K562 (cell line): ENCODE data around the gene EPM2A. TPM values are rescaled to one million over a fixed set of nuclear protein-coding genes. Genes with fewer than 3 reads are reported as not detected.

ENCODE experiments used
- ATAC-seq: fragments of 200-7000 bp; cut with Tn5 transposase; 3 replicates; pipeline ENCODE4 v1.9.1; 2020; ENCODE audit warnings: moderate library complexity
- BruUV-seq: library from RNA; stranded (reverse); fragments of 400-500 nt; replicated peaks from 2 replicates; lab custom pipeline; 2021; lab: Mats Ljungman, UMichigan
- CTCF ChIA-PET: fragments of 300-600 bp; formaldehyde crosslinking; extraction: SDS; loops from one replicate; lab custom pipeline; 2021; ENCODE audit warnings: low intra/inter-chr PET ratio; lab: Yijun Ruan, JAX
- POLR2A ChIA-PET: fragments of 300-600, 350-650 bp; sonication (Branson Sonifier 250); formaldehyde crosslinking; extraction: SDS; loops from one replicate; lab custom pipeline; 2021; ENCODE audit warnings: antibody characterized with exemption, inconsistent platforms; lab: Yijun Ruan, JAX
- DNase-seq, 4 experiments: peaks; one replicate each; pipeline versions ENCODE4 v3.0.0 to v3.0.0-alpha.2; 2011 to 2018; ENCODE audit warnings: low spot score in 3 of 4, mixed read lengths in 3 of 4; ENCODE audit errors: extremely low read depth in 1 of 4
- FAIRE-seq: peaks from 2 replicates; lab custom pipeline; 2011; peaks lifted over from hg19 to GRCh38; lab: Jason Lieb, UNC
- H2AFZ ChIP-seq: 2 replicates; pipeline ENCODE4 v1.6.0; 2011; ENCODE audit warnings: low read depth, low read length, control low read depth, inconsistent platforms
- H3K27ac ChIP-seq: fragments of 200-600 bp; 3 replicates; pipeline ENCODE4 v1.8.0; 2011; ENCODE audit warnings: low read depth, mild to moderate bottlenecking, control low read depth, inconsistent platforms, low read length, moderate library complexity, mixed read lengths; ENCODE audit errors: extremely low read depth
- H3K27me3 ChIP-seq, 2 experiments: fragments of 300-600 bp in 1 of 2; 2 replicates in 1 of 2; 3 replicates in 1 of 2; pipeline versions ENCODE4 v1.6.0 to v1.8.0; 2011; ENCODE audit warnings: inconsistent platforms in 2 of 2, low read length in 2 of 2, mild to moderate bottlenecking in 1 of 2, mixed read lengths in 1 of 2, moderate library complexity in 1 of 2; ENCODE audit not compliant: control insufficient read depth in 2 of 2, insufficient read depth in 2 of 2
- H3K36me3 ChIP-seq: fragments of 300-600 bp; 3 replicates; pipeline ENCODE4 v1.8.0; 2011; ENCODE audit warnings: mild to moderate bottlenecking, low read length, inconsistent platforms; ENCODE audit not compliant: control insufficient read depth, insufficient read depth
- H3K4me1 ChIP-seq, 2 experiments: fragments of 200-600 bp in 1 of 2; replicated peaks in 1 of 2; 2 replicates in 1 of 2; 3 replicates in 1 of 2; pipeline versions ENCODE4 v1.5.1 to v1.8.0; 2011; ENCODE audit warnings: inconsistent platforms in 2 of 2, low read length in 2 of 2, mild to moderate bottlenecking in 1 of 2, mixed read lengths in 1 of 2, moderate library complexity in 1 of 2; ENCODE audit not compliant: control insufficient read depth in 2 of 2, insufficient read depth in 2 of 2
- H3K4me2 ChIP-seq: 2 replicates; pipeline ENCODE4 v1.6.1; 2011; ENCODE audit warnings: low read length, control low read depth, inconsistent platforms, mixed read lengths; ENCODE audit not compliant: insufficient read depth
- H3K4me3 ChIP-seq: fragments of 200-600 bp; sonication (generic), shearing (Covaris generic); 2 replicates; pipeline ENCODE4 v1.5.1; 2016; ENCODE audit warnings: control low read depth, inconsistent platforms
- H3K79me2 ChIP-seq: fragments of 200-600 bp; 3 replicates; pipeline ENCODE4 v1.8.0; 2011; ENCODE audit warnings: low read length, inconsistent platforms; ENCODE audit not compliant: control insufficient read depth, insufficient read depth
- H3K9ac ChIP-seq, 2 experiments: 2 replicates each; pipeline versions ENCODE4 v1.6.0 to v1.6.1; 2011; ENCODE audit warnings: low read depth in 2 of 2, low read length in 2 of 2, control low read depth in 1 of 2, inconsistent platforms in 1 of 2, mild to moderate bottlenecking in 1 of 2, mixed read lengths in 1 of 2; ENCODE audit not compliant: insufficient read depth in 1 of 2
- H3K9me1 ChIP-seq: one replicate; pipeline ENCODE4 v1.6.0; 2011; ENCODE audit warnings: inconsistent platforms, mild to moderate bottlenecking, low read length, moderate library complexity; ENCODE audit not compliant: control insufficient read depth, insufficient read depth
- H3K9me3 ChIP-seq: replicated peaks from 2 replicates; pipeline ENCODE4 v1.5.1; 2011; ENCODE audit warnings: low read depth, low read length, inconsistent platforms; ENCODE audit not compliant: control insufficient read depth, insufficient read depth
- H4K20me1 ChIP-seq: replicated peaks from 2 replicates; pipeline ENCODE4 v1.6.1; 2011; ENCODE audit warnings: low read length, inconsistent platforms, mixed read lengths; ENCODE audit not compliant: control insufficient read depth, insufficient read depth
- ATF3 ChIP-seq, 2 experiments: fragments of 450-650 bp in 1 of 2; sonication (generic) in 1 of 2; formaldehyde crosslinking in 1 of 2; IDR thresholded peaks in 1 of 2; conservative IDR thresholded peaks in 1 of 2; 2 replicates each; pipeline versions ENCODE4 v1.6.1 to v1.8.1; 2016 to 2023; ENCODE audit warnings: mild to moderate bottlenecking in 2 of 2, moderate library complexity in 2 of 2, inconsistent platforms in 1 of 2, missing genetic modification reagents in 1 of 2
- CBX3 ChIP-seq, 2 experiments: IDR thresholded peaks; 1 replicate in 1 of 2; 2 replicates in 1 of 2; pipeline ENCODE4 v1.6.1; 2012; ENCODE audit warnings: inconsistent platforms in 2 of 2, low read length in 2 of 2, borderline replicate concordance in 1 of 2, control low read depth in 1 of 2
- CBX5 ChIP-seq: IDR thresholded peaks from 2 replicates; pipeline ENCODE4 v1.6.1; 2014; ENCODE audit warnings: low read depth, borderline replicate concordance
- CREB3 ChIP-seq: fragments of 450-650 bp; conservative IDR thresholded peaks from 2 replicates; pipeline ENCODE4 v1.6.1; 2016; ENCODE audit warnings: missing genetic modification characterization, low read depth, mild to moderate bottlenecking, missing compliant biosample characterization, moderate library complexity
- EHMT2 ChIP-seq: fragments of 450-650 bp; IDR thresholded peaks from 2 replicates; pipeline ENCODE4 v1.6.1; 2018; ENCODE audit warnings: antibody characterized with exemption
- GTF2F1 ChIP-seq: IDR thresholded peaks from 2 replicates; pipeline ENCODE4 v1.6.1; 2011; ENCODE audit warnings: low read depth, low read length, improper control_type of control experiment
- IRF9 ChIP-seq: fragments of 450-650 bp; IDR thresholded peaks from 2 replicates; pipeline ENCODE4 v1.6.1; 2016; ENCODE audit warnings: missing biosample characterization, missing genetic modification characterization
- JUND ChIP-seq, 2 experiments: IDR thresholded peaks; 2 replicates in 1 of 2; 3 replicates in 1 of 2; pipeline ENCODE4 v1.6.1; 2011; ENCODE audit warnings: borderline replicate concordance in 2 of 2, low read depth in 2 of 2, low read length in 2 of 2, improper control_type of control experiment in 1 of 2, missing biosample characterization in 1 of 2, missing genetic modification characterization in 1 of 2, missing genetic modification reagents in 1 of 2
- PRMT5 ChIP-seq: sonication (generic); formaldehyde crosslinking; IDR thresholded peaks from 2 replicates; pipeline ENCODE4 v1.5.0; 2020; ENCODE audit warnings: missing genetic modification reagents
- TOE1 ChIP-seq, 2 experiments: fragments of 450-650 bp in 1 of 2; sonication (generic) in 1 of 2; formaldehyde crosslinking in 1 of 2; IDR thresholded peaks; 2 replicates each; pipeline versions ENCODE4 v1.7.1 to v1.8.0; 2016 to 2022; ENCODE audit warnings: borderline replicate concordance in 2 of 2, mild to moderate bottlenecking in 2 of 2, antibody characterized with exemption in 1 of 2, inconsistent platforms in 1 of 2, low read depth in 1 of 2, missing genetic modification reagents in 1 of 2, moderate library complexity in 1 of 2
- TRIM24 ChIP-seq, 2 experiments: fragments of 450-650 bp; IDR thresholded peaks; 2 replicates each; pipeline ENCODE4 v1.6.1; 2016
- TRIM28 ChIP-seq: fragments of 450-650 bp; IDR thresholded peaks from 2 replicates; pipeline ENCODE4 v1.6.1; 2017
- ZNF41 ChIP-seq: fragments of 250-450 bp; sonication (Bioruptor Pico); conservative IDR thresholded peaks from 2 replicates; pipeline ENCODE4 v1.4.0; 2020; ENCODE audit warnings: mild to moderate bottlenecking
- WGBS: fragments of 100-300 bp; shearing (Covaris generic); methylation state at CpG from one replicate; pipeline ENCODE4 v1.1.6; 2016; ENCODE audit warnings: low coverage, mixed read lengths; ENCODE audit not compliant: insufficient coverage; ENCODE audit errors: missing lambda C conversion rate; 5-methylcytosine and 5-hydroxymethylcytosine counted together
- in situ Hi-C: fragments of 300-500 bp; cut with MboI; formaldehyde crosslinking; loops from 4 replicates; pipeline ENCODE4 v1.15.0; 2018; ENCODE audit warnings: inconsistent platforms, mixed read lengths
- intact Hi-C: fragments of 100-400 bp; cut with micrococcal nuclease; formaldehyde crosslinking; loops from 2 replicates; pipeline ENCODE4 v1.14.2; 2022
- polyA plus RNA-seq, 8 experiments: library from polyadenylated mRNA; depleted of rRNA in 4 of 8; stranded (reverse) in 5 of 8; unstranded in 3 of 8; fragments of >200 nt; fragmentation: Nextera tagmentation in 2 of 8; fragmentation: Illumina TruSeq in 1 of 8; extraction: Ambion mirVana in 2 of 8; extraction: Trizol in 1 of 8; gene quantifications; 2 replicates each; pipeline versions ENCODE4 v1.2.1 to v1.2.3, GENCODE V29; 2011 to 2014; ENCODE audit warnings: inconsistent platforms in 1 of 8, missing spikeins in 1 of 8
- total RNA-seq, 7 experiments: library from RNA; depleted of rRNA in 6 of 7; stranded (reverse); fragments of >200 nt in 6 of 7; fragmentation: Illumina TruSeq in 2 of 7; extraction: Trizol in 2 of 7; gene quantifications; 2 replicates each; pipeline versions ENCODE4 v1.2.1 to v1.2.3, GENCODE V29; 2011 to 2021; ENCODE audit warnings: low replicate concordance in 1 of 7
- TF ChIP-seq, protein P1 (sequence below): fragments of 250-450 bp; sonication (Bioruptor Pico); IDR thresholded peaks from 2 replicates; pipeline ENCODE4 v1.9.0; 2021; ENCODE audit warnings: mild to moderate bottlenecking, inconsistent platforms

Gene EPM2A
- total and polyA plus RNA-seq, 9 of the 15 experiments (the other 6 are each of a cell fraction or from before 2014, with no cell fraction given): 0.35 to 5.3 (median 2.5) TPM

- no TSS peak for BruUV-seq
- H3K9me3 ChIP-seq: peaks cover 2% of the 10 kb centered on the region; the same call in 1 of the 2 replicates
- H3K27ac ChIP-seq: no peak overlapping the region
- DNase-seq (no peak), FAIRE-seq (no peak), ATAC-seq (no peak)
- 33% methylated on average over 1 of the region's 1 CpG for WGBS
- no peak overlapping the region for H3K4me2 ChIP-seq
- no peaks in the 10 kb centered on the region for H3K27me3 ChIP-seq
- H3K79me2 ChIP-seq: no peaks in the 10 kb centered on the region
- H3K4me1 ChIP-seq: peaks cover 2% of the 10 kb centered on the region in 2 experiments; a peak in 2 of 5 replicates
- intact Hi-C loops: no loop called here
- H2AFZ ChIP-seq: no peak overlapping the region
- no peaks in the 10 kb centered on the region for H3K9me1 ChIP-seq
- in situ Hi-C loops: no loop called here
- ChIA-PET POLR2A (interaction anchor here (0.6 to 0.9 kb wide), 2 partner anchors 28 to 95 kb away, joined by 3 read pairs; no protein-coding TSS in a partner anchor), CTCF (no interaction called here)
- no peak overlapping the region for H3K4me3 ChIP-seq
- H3K36me3 ChIP-seq: no peaks in the 10 kb centered on the region
- H3K9ac ChIP-seq: no peak overlapping the region
- no peaks in the 10 kb centered on the region for H4K20me1 ChIP-seq
- TF ChIP-seq ZNF41 (CRISPR knock-in tag) (no peak), JUND (IDR thresholded peaks at IDR 0.05; ENCODE audit: borderline replicate concordance, low read depth, low read length) (no peak), JUND (tag; IDR thresholded peaks at IDR 0.05; ENCODE audit: borderline replicate concordance, low read depth, low read length) (no peak), TRIM24 (IDR thresholded peaks at IDR 0.05) (no peak), TOE1 (IDR thresholded peaks at IDR 0.05; ENCODE audit: borderline replicate concordance) (no peak), TOE1 (CRISPR knock-in tag; IDR thresholded peaks at IDR 0.05; ENCODE audit: borderline replicate concordance, low read depth) (no peak), ATF3 (IDR thresholded peaks at IDR 0.05) (no peak), ATF3 (CRISPR knock-in tag; conservative IDR thresholded peaks at IDR 0.05) (no peak), CBX5 (peak; percentile 78; the same call in 1 of the 2 replicates), GTF2F1 (no peak), CREB3 (tag) (no peak), PRMT5 (CRISPR knock-in tag) (no peak), CBX3 (IDR thresholded peaks at IDR 0.05; ENCODE audit: borderline replicate concordance in 1 of 2, low read length in 2 of 2) (peak in 1 of 2 experiments; percentile 83; a peak in 1 of 3 replicates), TRIM28 (0 out of 2 replicates have a peak, but pooled peaks have one; percentile 53), IRF9 (tag) (no peak), EHMT2 (no peak)
- TF ChIP-seq, protein P1, sequence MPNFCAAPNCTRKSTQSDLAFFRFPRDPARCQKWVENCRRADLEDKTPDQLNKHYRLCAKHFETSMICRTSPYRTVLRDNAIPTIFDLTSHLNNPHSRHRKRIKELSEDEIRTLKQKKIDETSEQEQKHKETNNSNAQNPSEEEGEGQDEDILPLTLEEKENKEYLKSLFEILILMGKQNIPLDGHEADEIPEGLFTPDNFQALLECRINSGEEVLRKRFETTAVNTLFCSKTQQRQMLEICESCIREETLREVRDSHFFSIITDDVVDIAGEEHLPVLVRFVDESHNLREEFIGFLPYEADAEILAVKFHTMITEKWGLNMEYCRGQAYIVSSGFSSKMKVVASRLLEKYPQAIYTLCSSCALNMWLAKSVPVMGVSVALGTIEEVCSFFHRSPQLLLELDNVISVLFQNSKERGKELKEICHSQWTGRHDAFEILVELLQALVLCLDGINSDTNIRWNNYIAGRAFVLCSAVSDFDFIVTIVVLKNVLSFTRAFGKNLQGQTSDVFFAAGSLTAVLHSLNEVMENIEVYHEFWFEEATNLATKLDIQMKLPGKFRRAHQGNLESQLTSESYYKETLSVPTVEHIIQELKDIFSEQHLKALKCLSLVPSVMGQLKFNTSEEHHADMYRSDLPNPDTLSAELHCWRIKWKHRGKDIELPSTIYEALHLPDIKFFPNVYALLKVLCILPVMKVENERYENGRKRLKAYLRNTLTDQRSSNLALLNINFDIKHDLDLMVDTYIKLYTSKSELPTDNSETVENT (CRISPR knock-in tag): no peak
These were observed 6.6 kb downstream of the EPM2A start for GRCh38 chr6:145728444-145729385.
